Measurements from ENCODE around the gene KDM4B. TPM values are rescaled to one million over a fixed set of nuclear protein-coding genes. Genes with fewer than 3 reads are reported as not detected.

The KDM4B gene
- total and polyA plus RNA-seq, 10 of the 15 experiments (the other 5 are each of a cell fraction or from before 2014, with no cell fraction given), result 0.47 to 49.6 (median 16.2) TPM

DNA sequence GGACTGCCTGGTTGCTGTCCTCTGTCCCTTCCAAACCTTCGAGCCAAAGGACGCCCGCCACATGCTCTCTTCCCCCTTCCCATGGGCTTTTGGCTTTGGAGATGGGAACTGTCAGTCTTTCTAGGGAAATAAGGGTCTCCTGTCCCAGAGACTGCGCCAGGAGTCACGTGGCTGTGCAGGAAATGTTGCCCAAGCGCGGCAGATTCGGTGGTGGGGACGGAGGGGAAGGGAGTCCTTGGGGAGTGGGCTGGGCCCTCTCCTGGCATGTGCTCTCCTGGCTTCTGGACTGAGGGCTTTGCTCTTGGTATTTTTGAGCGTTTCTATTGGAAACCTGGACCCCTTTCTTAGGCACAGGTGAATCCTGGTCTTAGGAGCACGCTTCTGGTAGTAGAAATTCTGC lies 103.2 kb downstream of the KDM4B start (continued):
- TF ChIP-seq, protein P1, sequence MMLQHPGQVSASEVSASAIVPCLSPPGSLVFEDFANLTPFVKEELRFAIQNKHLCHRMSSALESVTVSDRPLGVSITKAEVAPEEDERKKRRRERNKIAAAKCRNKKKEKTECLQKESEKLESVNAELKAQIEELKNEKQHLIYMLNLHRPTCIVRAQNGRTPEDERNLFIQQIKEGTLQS (IDR thresholded peaks at IDR 0.05; ENCODE audit: borderline replicate concordance, extremely low read depth, low read depth, low read length), result no peak
- no peak for TF ChIP-seq ZBED1 (IDR thresholded peaks at IDR 0.05; ENCODE audit: borderline replicate concordance)

DNA sequence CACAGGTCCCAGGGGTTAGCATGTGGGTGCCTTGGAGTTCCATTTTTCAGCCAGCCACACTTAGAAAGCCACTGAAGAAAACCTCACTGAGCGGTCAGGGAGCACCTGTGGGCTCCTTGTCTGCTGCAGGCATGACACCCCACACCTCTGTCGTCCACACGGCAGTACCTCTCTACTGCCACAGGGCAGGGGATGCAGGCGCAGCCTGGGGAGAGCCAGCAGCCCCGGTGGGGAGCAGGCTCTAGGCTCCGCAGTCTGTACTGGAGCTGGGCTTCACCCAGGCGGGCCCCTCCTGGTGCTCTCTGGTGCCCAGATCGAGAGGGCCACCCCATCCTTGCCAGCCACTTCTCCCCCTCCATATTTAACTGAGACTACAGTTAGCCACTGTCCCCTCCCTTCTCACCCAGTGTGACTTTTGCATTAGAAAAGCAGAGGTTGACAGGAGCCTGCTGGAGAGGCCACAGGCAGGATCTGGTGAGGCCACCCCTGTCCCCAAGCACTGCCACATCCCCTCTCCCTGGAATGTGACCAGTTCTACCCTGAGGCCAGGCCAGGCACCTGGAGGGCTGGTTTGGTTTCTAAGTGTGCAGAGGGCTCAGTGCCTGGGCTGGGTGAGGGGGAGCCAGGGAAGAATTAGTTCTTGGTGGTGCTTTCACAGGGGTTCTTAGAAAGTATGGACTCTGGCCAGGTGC lies 104.4 kb downstream of the KDM4B start:
- POLR2A ChIA-PET, result no interaction called here

More for the DNA sequence above, 104.4 kb downstream of the KDM4B start:
- no peaks in the 10 kb centered on the region for H3K4me1 ChIP-seq (ENCODE audit: control insufficient read depth, insufficient read depth, low read length)
- no peaks in the 10 kb centered on the region for H3K9me3 ChIP-seq (replicated peaks; ENCODE audit: control insufficient read depth, insufficient read depth, low read length)
- CTCF ChIA-PET, result no interaction called here
- intact Hi-C loops (cut with micrococcal nuclease; ENCODE audit: unreplicated experiment), result no loop called here
- H3K27ac ChIP-seq (ENCODE audit: control insufficient read depth, insufficient read depth), result no peak overlapping the region
- H3K4me2 ChIP-seq (ENCODE audit: control insufficient read depth, insufficient read depth), result no peak overlapping the region
- SMC1A ChIA-PET (ENCODE audit: uncharacterized antibody, unreplicated experiment), result no interaction called here
- no peaks in the 10 kb centered on the region for H3K27me3 ChIP-seq (replicated peaks in 1 of 2; ENCODE audit: control insufficient read depth in 2 of 2, insufficient read depth in 2 of 2, low read length in 1 of 2)
- RAD21 ChIA-PET (ENCODE audit: unreplicated experiment), result no interaction called here
- FAIRE-seq (no peak), DNase-seq (ENCODE audit: low read depth, low spot score) (no peak), ATAC-seq (no peak)
- in situ Hi-C loops (cut with MboI), result no loop called here
- H2AFZ ChIP-seq (ENCODE audit: control insufficient read depth, low read depth, low read length), result no peak overlapping the region
- H3K4me3 ChIP-seq, result no peak overlapping the region
- 60% methylated on average over 4 of the region's 8 CpGs for WGBS (ENCODE audit: insufficient coverage, insufficient replicate concordance, low lambda C conversion rate, missing lambda C conversion rate)
- no peak overlapping the region for H3K9ac ChIP-seq (ENCODE audit: control insufficient read depth, insufficient read depth, low read length)
- TF ChIP-seq POLR2AphosphoS2 (IDR thresholded peaks at IDR 0.05; ENCODE audit: low read depth, low read length) (no peak), YY1 (IDR thresholded peaks at IDR 0.05; ENCODE audit: low read depth, low read length) (no peak), STAT3 (IDR thresholded peaks at IDR 0.05; ENCODE audit: low read depth, low read length) (no peak), GABPA (IDR thresholded peaks at IDR 0.05; ENCODE audit: low read depth) (no peak), ZNF207 (IDR thresholded peaks at IDR 0.05; ENCODE audit: borderline replicate concordance) (no peak), NR2F1 (conservative IDR thresholded peaks at IDR 0.05) (no peak), SIN3A (IDR thresholded peaks at IDR 0.05; ENCODE audit: low read depth, low read length) (no peak), CREB1 (IDR thresholded peaks at IDR 0.05; ENCODE audit: low read depth) (no peak), EZH2 (IDR thresholded peaks at IDR 0.05; ENCODE audit: borderline replicate concordance, control insufficient read depth, low read depth, low read length) (no peak), BMI1 (IDR thresholded peaks at IDR 0.05; ENCODE audit: borderline replicate concordance) (no peak), BACH1 (IDR thresholded peaks at IDR 0.05; ENCODE audit: borderline replicate concordance) (no peak), CEBPB (IDR thresholded peaks at IDR 0.05; ENCODE audit: borderline replicate concordance in 1 of 2, low read depth in 2 of 2, low read length in 2 of 2) (no peak), SKIL (IDR thresholded peaks at IDR 0.05; ENCODE audit: low read depth, poor library complexity, severe bottlenecking) (no peak), ATF2 (IDR thresholded peaks at IDR 0.05; ENCODE audit: low read length) (no peak), SMAD5 (IDR thresholded peaks at IDR 0.05; ENCODE audit: low read depth) (no peak), EED (IDR thresholded peaks at IDR 0.05; ENCODE audit: low read depth) (no peak)
- no peaks in the 10 kb centered on the region; the same call in 1 of the 2 replicates for H4K20me1 ChIP-seq (ENCODE audit: control insufficient read depth, insufficient read depth)
- no peaks in the 10 kb centered on the region for H3K79me2 ChIP-seq (ENCODE audit: control insufficient read depth, insufficient read depth, low read length)
- no TSS peak for BruUV-seq (replicated peaks)
- peaks cover 5% of the 10 kb centered on the region in 2 experiments; a peak in 3 of 4 replicates for H3K36me3 ChIP-seq (ENCODE audit: control insufficient read depth in 2 of 2, insufficient read depth in 2 of 2, low read length in 1 of 2)

All from GM12878 (cell line).